ENCODE results near the gene KCTD21.

KCTD21 gene

DNA sequence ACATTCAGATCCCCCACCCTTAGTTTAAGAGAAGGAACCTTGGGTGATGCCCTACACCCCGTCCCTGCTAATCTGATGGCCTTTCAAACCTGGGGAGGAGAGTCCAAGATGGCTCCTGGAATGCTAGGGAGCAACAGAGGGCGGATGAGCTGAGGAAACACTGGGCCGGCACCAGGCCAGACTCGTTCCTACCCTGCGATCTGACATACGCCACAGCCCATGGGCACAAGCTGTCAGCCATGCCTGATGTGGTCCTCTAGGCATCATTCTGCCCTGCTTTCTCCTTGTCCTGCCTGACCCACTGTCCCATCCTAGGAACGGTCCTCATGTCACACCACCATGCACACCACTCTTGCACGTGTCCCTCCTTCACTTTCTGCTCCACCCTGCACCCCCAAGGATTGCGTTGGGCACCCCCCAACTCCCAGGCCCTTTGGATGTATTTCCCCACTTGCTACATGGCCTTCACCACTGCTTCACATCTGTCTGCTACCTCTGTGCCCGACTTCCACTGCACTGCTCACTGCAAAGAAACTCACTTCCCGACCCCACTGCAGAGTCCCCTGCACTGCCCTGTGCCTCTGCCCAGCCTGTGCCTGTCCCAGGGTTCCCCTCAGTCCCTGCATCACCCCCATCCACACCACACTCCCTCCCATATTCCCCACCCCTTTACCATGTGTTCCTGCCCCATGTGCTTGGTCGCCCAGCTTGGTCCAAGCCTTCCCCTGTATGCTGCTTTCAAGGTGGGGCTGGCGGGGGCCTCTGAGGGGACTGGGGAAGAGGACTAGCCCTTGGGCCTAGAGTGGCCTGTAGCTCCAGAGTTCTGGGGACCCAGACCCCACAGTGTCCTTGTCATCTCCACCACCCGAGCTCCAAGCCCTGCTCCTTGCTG, 29.5 kb upstream of the KCTD21 start:
- 93% methylated on average over 14 of the region's 14 CpGs for WGBS
- peaks cover 47% of the 10 kb centered on the region for H3K36me3 ChIP-seq (ENCODE audit: insufficient read depth, low read length)
- H3K4me3 ChIP-seq (ENCODE audit: low read length), result no peak overlapping the region
- no peak overlapping the region for H3K27ac ChIP-seq (ENCODE audit: low read depth, low read length)
- no peaks in the 10 kb centered on the region for H3K4me1 ChIP-seq (ENCODE audit: insufficient read depth, low read length)
- no peaks in the 10 kb centered on the region for H3K27me3 ChIP-seq (ENCODE audit: insufficient read depth, low read length)
- no peak overlapping the region for H3K9ac ChIP-seq (ENCODE audit: low read depth, low read length)
- H3K9me3 ChIP-seq (ENCODE audit: insufficient read depth, low read depth, low read length), result no peaks in the 10 kb centered on the region

DNA sequence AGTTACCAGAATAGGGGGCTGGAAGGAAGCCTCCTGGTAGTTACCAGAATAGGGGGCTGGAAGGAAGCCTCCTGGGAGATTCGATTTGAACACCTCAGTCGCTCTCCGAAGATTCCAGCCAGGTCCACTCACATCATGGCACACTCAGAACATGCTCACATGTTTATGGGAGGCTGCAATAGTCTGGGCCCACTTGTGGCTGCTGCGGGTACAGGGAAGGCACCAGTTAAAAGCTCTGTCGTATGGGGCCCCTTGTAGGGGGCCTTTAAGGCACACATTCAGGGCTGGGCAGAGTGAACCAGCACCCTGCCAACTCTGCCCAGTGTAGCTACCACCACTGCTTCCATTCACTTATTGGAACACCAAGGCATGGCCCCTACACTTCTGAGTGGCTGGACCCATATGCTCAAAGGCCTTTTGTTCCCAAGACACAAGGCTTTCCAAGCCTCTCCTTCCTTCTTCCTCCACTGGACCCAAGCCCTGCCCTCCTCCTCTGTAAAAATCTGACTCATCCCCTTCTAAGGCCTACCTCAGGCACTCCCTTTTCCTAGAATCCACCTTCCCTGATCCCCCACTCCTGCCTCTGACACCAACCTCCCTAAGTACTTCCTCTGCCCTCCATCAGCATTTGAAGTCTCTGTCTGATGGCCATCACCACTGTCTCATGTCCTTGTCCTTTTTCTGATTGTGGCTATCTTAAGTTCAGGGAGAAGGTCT, 28.3 kb upstream of the KCTD21 start:
- Histone ChIP-seq H3K9ac (ENCODE audit: low read depth, low read length) (no peak overlapping the region), H3K27me3 (ENCODE audit: insufficient read depth, low read length) (no peaks in the 10 kb centered on the region), H3K4me3 (ENCODE audit: low read length) (no peak overlapping the region), H3K9me3 (ENCODE audit: insufficient read depth, low read depth, low read length) (no peaks in the 10 kb centered on the region), H3K27ac (ENCODE audit: low read depth, low read length) (no peak overlapping the region), H3K4me1 (ENCODE audit: insufficient read depth, low read length) (no peaks in the 10 kb centered on the region), H3K36me3 (ENCODE audit: insufficient read depth, low read length) (peaks cover 40% of the 10 kb centered on the region)
- WGBS, result 89% methylated on average over 5 of the region's 5 CpGs

GRCh38 chr11:78216021-78216420, 27.6 kb upstream of the KCTD21 start:
- H3K9ac ChIP-seq (ENCODE audit: low read depth, low read length), result no peak overlapping the region
- H3K4me3 ChIP-seq (ENCODE audit: low read length), result no peak overlapping the region
- no peaks in the 10 kb centered on the region for H3K4me1 ChIP-seq (ENCODE audit: insufficient read depth, low read length)
- H3K9me3 ChIP-seq (ENCODE audit: insufficient read depth, low read depth, low read length), result no peaks in the 10 kb centered on the region
- no peaks in the 10 kb centered on the region for H3K27me3 ChIP-seq (ENCODE audit: insufficient read depth, low read length)
- peaks cover 33% of the 10 kb centered on the region for H3K36me3 ChIP-seq (ENCODE audit: insufficient read depth, low read length)
- H3K27ac ChIP-seq (ENCODE audit: low read depth, low read length), result no peak overlapping the region
- 91% methylated on average over 2 of the region's 3 CpGs for WGBS

DNA sequence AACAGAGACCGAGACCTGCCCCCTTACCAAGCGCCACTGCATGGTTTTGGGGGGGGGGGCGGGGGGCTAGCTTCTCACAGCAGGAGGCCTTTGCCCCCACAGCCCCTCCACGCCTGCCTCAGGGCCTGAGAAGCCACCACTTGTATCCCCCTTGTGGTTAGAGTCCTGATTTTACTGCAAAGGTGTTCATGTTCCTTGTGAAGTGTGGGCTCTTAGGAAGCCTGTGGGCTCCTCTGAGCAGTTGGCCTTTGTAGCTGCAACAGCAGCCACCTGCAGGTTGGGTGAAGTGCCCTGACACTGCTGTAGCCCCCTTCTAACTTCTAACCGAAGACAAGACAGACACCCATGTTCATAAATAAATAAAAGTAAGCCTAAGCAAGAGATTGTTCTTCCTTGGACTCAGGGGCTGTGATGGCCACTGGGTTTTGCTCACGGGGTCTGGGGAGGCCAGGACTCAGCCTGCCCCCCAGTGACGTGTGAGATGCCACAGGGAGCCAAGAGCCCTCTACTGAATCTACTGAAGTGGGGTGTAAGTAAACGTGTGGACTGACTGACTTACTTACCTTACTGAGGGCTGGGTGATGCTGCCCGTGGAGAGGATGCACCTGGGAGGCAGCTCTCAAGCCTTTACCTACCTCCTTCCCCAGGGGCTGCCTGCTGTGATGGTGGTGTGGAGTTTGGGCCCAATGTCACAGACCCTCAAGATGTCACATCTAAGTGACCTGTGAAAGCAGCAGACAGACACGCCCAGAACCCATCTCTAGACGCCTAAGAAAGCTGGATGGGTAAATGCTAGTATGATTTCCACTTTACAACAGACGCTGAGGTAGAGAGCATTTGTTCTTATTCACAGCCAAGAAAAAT, 26.1 kb upstream of the KCTD21 start:
- Histone ChIP-seq H3K4me1 (ENCODE audit: insufficient read depth, low read length) (no peaks in the 10 kb centered on the region), H3K27me3 (ENCODE audit: insufficient read depth, low read length) (no peaks in the 10 kb centered on the region), H3K27ac (ENCODE audit: low read depth, low read length) (no peak overlapping the region), H3K9me3 (ENCODE audit: insufficient read depth, low read depth, low read length) (no peaks in the 10 kb centered on the region), H3K4me3 (ENCODE audit: low read length) (no peak overlapping the region), H3K9ac (ENCODE audit: low read depth, low read length) (no peak overlapping the region), H3K36me3 (ENCODE audit: insufficient read depth, low read length) (peaks cover 28% of the 10 kb centered on the region)
- 92% methylated on average over 10 of the region's 12 CpGs for WGBS

DNA sequence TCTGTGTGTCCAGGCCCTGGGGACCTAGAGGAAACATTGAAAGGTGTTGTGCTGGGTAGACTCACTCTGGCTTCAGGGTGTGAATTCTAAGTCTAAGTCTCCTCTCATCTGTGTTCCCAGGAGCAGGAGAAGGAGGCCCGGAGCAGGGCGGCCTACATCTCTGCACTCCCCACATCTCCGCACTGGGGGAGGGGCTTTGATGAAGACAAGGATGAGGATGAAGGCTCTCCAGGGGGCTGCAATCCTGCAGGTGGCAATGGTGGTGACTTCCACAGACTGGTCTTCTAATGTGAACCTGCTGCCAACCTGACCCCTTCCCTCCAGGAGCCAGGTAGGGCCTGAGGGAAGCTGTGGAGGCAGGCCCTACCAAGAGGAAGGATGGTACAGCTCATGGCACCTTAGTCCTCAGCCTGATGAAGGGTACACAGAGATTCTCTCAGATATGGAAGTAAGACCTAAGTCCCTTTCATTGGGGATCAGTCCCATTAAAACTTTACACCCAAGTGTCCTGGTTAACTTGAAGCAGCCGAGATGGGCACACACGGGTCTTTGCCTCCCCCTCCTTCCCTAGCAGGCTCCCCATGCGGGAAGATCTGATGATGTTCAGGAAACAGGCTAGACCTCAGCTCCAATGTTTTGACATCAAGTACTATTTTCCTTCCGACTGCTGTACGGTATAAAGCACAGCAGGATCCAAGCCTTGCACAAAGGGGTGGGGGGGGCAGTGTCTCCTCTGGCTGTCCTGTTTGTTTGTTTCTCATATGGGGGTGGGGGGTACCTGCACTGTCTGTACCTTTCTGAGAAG, 25.3 kb upstream of the KCTD21 start:
- H3K4me3 ChIP-seq (ENCODE audit: low read length), result no peak overlapping the region
- H3K9ac ChIP-seq (ENCODE audit: low read depth, low read length), result no peak overlapping the region
- no peaks in the 10 kb centered on the region for H3K9me3 ChIP-seq (ENCODE audit: insufficient read depth, low read depth, low read length)
- no peaks in the 10 kb centered on the region for H3K4me1 ChIP-seq (ENCODE audit: insufficient read depth, low read length)
- no peak overlapping the region for H3K27ac ChIP-seq (ENCODE audit: low read depth, low read length)
- H3K36me3 ChIP-seq (ENCODE audit: insufficient read depth, low read length), result peaks cover 21% of the 10 kb centered on the region
- WGBS, result 94% methylated on average over 8 of the region's 8 CpGs
- no peaks in the 10 kb centered on the region for H3K27me3 ChIP-seq (ENCODE audit: insufficient read depth, low read length)

DNA sequence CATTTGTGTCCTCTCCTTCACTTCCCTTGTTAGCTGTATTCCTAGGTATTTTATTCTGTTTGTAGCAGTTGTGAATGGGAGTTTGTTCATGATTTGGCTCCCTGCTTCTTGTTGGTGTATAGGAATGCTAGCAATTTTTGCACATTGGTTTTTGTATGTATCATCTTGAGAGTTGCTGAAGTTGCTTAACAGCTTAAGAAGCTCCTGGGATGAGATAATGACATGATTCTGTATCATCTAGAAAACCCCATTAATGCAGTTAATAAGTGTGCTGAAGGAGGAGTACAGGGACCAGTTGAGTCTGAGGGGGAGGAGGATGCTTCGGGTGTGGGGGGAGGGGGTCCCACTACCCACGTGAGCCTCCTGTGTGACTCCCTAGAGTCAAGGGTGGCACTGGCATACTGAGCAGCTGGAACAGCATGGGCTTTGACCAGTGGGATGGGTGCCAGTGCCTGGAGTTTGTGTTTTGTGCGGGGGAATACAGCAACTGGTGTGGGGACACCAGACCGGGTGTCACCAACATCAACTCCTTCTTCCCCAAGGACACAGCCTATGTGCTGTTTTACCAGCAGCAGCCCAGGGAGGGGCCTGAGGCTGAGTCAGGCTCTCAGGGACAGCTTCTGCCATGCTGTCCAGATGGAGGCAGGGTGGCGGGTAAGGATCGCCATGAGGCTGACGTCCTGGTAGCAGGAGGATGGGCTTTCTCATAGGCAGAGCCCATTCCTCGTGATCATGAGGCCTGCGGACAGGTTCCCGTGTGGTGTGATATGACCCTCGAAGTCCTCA, 24.4 kb upstream of the KCTD21 start:
- Histone ChIP-seq H3K9ac (ENCODE audit: low read depth, low read length) (no peak overlapping the region), H3K27ac (ENCODE audit: low read depth, low read length) (no peak overlapping the region), H3K36me3 (ENCODE audit: insufficient read depth, low read length) (peaks cover 18% of the 10 kb centered on the region), H3K4me3 (ENCODE audit: low read length) (no peak overlapping the region), H3K27me3 (ENCODE audit: insufficient read depth, low read length) (no peaks in the 10 kb centered on the region), H3K4me1 (ENCODE audit: insufficient read depth, low read length) (no peaks in the 10 kb centered on the region), H3K9me3 (ENCODE audit: insufficient read depth, low read depth, low read length) (no peaks in the 10 kb centered on the region)
- WGBS, result 94% methylated on average over 11 of the region's 11 CpGs

- H3K9ac ChIP-seq (ENCODE audit: low read depth, low read length), result no peak overlapping the region
- H3K27ac ChIP-seq (ENCODE audit: low read depth, low read length), result no peak overlapping the region
- 97% methylated on average over 5 of the region's 5 CpGs for WGBS
- peaks cover 15% of the 10 kb centered on the region for H3K36me3 ChIP-seq (ENCODE audit: insufficient read depth, low read length)
- no peaks in the 10 kb centered on the region for H3K9me3 ChIP-seq (ENCODE audit: insufficient read depth, low read depth, low read length)
- H3K4me3 ChIP-seq (ENCODE audit: low read length), result no peak overlapping the region
- no peaks in the 10 kb centered on the region for H3K27me3 ChIP-seq (ENCODE audit: insufficient read depth, low read length)
- H3K4me1 ChIP-seq (ENCODE audit: insufficient read depth, low read length), result no peaks in the 10 kb centered on the region
Observed at GRCh38 chr11:78211565-78211964, 23.1 kb upstream of the KCTD21 start.

DNA sequence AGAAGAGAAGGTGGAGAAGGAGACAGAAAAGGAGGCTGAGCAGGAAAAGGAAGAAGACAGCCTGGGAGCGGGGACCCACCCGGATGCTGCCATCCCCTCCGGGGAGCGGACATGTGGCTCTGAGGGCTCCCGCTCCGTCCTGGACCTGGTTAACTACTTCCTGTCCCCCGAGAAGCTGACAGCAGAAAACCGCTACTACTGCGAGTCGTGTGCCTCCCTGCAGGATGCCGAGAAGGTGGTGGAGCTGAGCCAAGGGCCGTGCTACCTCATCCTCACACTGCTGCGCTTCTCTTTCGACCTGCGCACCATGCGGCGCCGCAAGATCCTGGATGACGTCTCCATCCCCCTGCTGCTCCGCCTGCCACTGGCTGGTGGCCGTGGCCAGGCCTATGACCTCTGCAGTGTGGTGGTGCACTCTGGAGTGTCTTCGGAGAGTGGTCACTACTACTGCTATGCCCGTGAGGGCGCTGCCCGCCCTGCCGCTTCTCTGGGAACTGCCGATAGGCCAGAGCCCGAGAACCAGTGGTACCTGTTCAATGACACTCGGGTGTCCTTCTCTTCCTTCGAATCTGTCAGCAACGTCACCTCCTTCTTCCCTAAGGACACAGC, 21.7 kb upstream of the KCTD21 start:
- no peaks in the 10 kb centered on the region for H3K4me1 ChIP-seq (ENCODE audit: insufficient read depth, low read length)
- H3K9me3 ChIP-seq (ENCODE audit: insufficient read depth, low read depth, low read length), result no peaks in the 10 kb centered on the region
- H3K9ac ChIP-seq (ENCODE audit: low read depth, low read length), result no peak overlapping the region
- 91% methylated on average over 31 of the region's 31 CpGs for WGBS
- H3K36me3 ChIP-seq (ENCODE audit: insufficient read depth, low read length), result peaks cover 13% of the 10 kb centered on the region
- no peaks in the 10 kb centered on the region for H3K27me3 ChIP-seq (ENCODE audit: insufficient read depth, low read length)
- no peak overlapping the region for H3K4me3 ChIP-seq (ENCODE audit: low read length)
- H3K27ac ChIP-seq (ENCODE audit: low read depth, low read length), result no peak overlapping the region

DNA sequence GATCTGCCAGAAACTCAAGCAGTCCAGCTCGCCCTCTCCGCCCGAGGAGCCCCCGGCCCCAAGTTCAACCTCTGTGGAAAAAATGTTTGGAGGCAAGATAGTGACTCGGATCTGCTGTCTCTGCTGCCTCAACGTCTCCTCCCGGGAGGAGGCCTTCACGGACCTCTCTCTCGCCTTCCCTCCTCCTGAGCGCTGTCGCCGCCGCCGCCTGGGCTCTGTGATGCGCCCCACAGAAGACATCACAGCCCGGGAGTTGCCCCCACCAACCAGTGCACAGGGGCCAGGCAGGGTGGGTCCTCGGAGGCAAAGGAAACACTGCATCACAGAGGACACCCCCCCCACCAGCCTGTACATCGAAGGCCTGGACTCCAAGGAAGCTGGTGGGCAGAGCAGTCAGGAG, 21.1 kb upstream of the KCTD21 start:
- no peaks in the 10 kb centered on the region for H3K4me1 ChIP-seq (ENCODE audit: insufficient read depth, low read length)
- 92% methylated on average over 18 of the region's 18 CpGs for WGBS
- H3K27ac ChIP-seq (ENCODE audit: low read depth, low read length), result no peak overlapping the region
- H3K9me3 ChIP-seq (ENCODE audit: insufficient read depth, low read depth, low read length), result no peaks in the 10 kb centered on the region
- H3K36me3 ChIP-seq (ENCODE audit: insufficient read depth, low read length), result peaks cover 8% of the 10 kb centered on the region; the same call in 1 of the 2 replicates
- no peaks in the 10 kb centered on the region for H3K27me3 ChIP-seq (ENCODE audit: insufficient read depth, low read length)
- H3K4me3 ChIP-seq (ENCODE audit: low read length), result no peak overlapping the region
- H3K9ac ChIP-seq (ENCODE audit: low read depth, low read length), result no peak overlapping the region
